Stimulated activated CD4-positive, alpha-beta T cell treated with anti-CD3 and anti-CD28 coated beads, Interleukin-1b, Interleukin-23, amount 100 ng/mL, for 24 hours (primary cell): ENCODE data around the gene VWCE.
"Not testable (repeated sequence)": the region's sequence is repeated elsewhere in the genome, so short reads cannot be mapped to it uniquely, and the experiment has no call there.

Source experiments
- DNase-seq, 4 experiments: peaks; one replicate each; pipeline ENCODE4 v3.0.0-alpha.2; 2020; ENCODE audit warnings: low read depth in 4 of 4, low spot score in 1 of 4

VWCE gene

DNA sequence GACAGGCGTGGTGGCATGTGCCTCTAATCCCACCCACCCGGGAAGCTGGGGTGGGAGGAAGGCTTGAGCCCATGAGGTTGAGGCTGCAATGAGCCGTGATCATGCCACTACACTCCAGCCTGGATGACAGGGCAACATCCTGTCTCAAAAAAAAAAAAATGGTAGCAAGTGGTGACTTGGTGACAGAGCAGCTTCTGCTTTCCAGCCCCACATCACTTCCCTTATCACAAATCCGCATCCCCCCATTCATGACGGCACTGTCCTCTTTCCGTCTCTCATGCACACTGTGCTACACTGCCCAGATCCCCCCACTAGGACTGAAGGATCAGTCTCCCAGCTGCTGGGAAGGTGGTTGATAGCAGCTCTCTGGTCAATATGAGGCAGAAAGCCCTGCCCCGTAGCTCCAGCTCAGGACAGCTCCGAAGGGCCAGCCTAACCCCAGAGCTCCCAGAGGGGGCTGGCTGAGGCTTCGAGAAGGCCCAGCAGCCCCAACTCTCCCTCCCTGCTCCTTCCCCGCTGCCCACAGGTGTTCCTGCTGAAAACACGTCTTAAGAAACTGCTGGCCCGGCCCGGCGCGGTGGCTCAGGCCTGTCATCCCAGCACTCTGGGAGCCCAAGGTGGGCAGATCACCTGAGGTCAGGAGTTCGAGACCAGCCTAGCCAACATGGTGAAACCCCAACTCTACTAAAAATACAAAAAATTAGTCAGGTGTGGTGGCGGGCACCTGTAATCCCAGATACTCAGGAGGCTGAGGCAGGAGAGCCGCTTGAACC lies 38.2 kb downstream of the VWCE start:
- no peak for DNase-seq

DNA sequence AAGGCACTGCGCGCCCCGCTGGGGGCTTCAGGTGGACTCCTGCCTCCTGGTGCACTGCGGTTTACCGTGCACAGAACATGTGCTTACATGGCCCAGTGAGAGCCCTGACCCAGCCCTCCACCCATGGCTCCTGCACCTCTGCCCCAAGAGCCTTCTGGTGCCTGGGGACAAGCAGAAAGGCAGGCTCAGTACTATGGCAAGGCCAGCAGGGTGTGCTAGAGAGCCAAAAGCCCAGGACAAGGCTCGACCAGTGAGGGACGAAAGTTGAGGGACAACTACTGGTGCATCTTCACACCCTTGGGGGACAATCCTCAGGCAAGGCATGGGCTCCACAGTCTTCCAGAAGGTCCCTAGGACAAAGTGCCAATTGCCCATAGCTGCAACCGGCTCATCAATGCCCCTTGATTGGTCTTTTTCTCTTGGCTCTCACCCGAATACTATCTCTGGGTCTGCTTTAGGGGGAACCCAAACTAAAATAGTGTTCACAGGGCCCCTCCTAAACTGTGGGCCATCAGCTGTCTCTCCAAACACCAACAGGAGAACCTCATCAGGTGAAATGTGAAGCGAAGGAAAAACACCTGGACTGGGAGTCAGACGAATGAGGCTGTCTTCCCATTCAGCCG lies 40.6 kb downstream of the VWCE start:
- DNase-seq: peak; percentile 25 to 49 (median 40)

DNA sequence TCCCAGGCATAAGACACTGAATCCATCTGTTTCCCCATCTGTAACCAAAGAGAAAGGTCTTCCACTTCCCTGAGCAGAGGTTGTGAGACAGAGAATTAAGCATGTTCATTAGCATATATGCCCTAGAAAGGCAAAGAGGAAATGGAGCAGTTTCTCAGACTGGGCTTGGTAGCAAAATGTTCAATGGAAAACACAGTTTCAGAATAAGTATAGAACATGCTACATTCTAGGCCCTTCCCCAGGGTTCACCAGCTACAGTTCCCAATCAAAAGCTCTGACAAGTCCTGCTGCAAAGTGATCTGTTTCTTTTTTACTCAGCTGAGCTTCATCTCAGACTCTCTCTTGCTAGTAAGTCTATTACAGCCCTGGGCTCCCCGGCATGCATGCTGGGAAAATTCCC lies 42.8 kb downstream of the VWCE start:
- not testable (repeated sequence) for DNase-seq

DNA sequence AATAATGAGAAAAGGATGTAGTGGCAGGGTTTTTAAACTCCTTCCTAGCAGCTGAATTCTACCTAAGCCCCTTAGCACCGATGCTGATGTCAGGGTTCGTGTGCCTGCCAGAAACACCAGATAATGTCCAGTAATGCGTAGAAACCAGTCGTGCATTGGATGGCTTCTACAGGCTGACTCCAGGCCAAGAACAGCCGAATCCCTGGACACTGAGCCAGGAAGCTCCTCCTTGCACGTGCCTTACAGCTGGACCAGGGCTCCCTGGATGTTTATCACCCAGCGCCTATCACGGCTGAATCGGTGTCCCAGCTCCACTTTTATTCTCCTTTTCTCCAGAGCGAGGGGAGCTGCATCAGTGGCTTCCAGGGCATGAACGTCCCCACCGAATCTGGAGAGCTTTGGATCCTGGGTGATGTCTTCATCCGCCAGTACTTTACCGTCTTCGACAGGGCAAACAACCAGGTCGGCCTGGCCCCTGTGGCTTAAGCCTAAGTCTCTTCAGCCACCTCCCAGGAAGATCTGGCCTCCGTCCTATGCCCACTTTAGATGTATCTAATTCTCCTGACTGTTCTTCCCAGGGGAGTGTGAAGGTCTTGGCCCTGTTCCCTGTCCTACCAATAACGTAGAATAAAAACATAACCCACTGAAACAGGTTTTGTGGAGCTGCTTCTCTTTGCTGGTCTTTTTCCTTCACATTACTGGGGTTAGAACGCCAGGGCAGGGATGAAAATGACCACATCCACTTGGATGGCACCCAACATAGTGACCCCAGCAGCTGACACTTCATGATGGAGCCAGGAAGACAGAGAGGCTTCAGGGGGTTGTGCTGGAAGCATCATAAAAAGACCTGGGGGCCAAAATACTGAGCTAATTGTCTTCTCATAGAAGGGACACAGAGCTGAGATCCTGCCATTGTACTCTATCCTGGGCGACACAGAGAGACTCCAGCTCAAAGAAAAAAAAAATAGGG lies 44.0 kb downstream of the VWCE start:
- DNase-seq: not testable (repeated sequence)

DNA sequence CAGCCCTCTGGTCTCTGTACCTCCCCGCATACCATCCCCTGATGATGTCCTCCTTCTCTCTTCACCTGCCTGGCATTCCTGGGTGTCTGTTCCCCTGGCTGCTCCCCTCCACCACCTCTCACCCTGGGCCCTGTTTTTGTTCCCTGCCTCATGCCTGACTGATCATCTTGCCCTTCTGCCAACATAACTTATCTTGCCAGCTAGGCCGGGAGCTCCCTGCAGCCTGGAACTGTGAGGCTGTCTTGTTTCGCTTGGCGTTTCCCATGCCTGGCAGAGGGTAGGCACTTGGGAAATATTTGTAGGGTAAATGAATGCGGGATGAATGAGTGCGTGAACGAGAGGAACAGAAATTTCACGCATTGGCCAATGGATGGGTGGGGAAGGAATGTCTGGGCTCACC lies 45.9 kb downstream of the VWCE start:
- DNase-seq: not testable (repeated sequence)

DNA sequence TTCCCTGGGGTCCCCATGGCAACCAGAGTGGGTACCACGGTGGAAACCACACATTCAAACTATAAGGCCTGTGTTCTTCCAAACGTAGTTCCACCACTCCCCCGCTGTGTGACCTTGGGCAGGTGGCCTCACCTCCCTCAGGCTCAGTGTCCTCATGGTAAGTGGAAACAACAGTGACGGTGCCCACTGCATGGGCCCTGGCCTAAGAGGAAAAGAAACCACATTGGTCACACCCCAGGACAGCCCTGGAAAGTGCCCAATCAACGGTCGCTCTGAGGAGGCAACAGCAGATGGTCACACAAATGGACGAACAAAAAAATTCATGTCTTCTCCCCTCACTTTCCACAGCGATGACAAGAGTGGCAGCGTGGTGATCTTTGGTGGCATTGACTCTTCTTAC lies 47.0 kb downstream of the VWCE start:
- DNase-seq: not testable (repeated sequence)

DNA sequence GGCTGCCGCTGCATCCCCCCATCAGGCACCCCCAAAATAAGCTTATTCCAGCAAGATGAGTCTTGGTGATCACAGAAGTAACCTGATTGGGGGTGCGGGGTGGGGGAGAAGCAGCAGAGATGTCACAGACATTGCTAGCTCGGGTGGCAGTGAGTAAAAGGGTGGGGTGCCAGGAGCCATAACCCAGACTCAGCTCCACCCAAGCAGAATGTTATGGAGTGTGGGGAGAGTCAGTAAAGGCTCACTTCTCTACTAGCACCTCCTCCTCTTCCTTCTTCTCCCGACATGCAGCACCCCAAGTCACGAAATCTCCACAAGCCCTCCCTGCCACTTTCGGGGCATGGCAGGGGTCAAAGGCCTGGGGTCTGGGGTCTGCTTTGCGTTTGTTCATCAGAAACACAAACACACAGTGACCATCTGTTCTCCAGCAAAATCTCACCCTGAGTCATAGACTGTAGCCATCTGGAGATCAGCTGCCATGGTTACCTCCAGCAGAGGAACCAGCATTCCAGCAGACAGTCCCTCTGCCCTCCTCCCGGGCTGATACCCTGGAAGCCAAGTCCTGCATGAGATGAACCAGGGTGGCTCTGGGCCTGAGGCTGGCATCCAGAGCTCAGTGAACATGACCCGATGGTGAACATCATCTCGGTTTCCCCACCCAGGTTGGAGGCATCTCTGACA lies 49.7 kb downstream of the VWCE start:
- not testable (repeated sequence) for DNase-seq

DNA sequence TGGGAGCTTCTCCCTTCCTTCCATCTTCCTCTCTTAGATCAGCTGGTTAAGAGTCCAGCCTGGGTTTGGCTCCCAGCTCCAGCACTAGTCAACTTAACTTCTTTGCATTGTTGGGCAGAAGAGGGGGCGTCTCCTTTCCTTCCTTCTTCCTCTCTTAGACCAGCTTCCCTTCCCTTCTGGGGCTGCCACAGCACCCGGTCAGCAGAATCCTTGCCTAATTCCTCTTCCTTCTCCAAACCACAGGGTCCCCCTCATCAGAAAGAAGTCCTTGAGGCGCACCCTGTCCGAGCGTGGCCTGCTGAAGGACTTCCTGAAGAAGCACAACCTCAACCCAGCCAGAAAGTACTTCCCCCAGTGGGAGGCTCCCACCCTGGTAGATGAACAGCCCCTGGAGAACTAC lies 53.6 kb downstream of the VWCE start:
- not testable (repeated sequence) for DNase-seq

DNA sequence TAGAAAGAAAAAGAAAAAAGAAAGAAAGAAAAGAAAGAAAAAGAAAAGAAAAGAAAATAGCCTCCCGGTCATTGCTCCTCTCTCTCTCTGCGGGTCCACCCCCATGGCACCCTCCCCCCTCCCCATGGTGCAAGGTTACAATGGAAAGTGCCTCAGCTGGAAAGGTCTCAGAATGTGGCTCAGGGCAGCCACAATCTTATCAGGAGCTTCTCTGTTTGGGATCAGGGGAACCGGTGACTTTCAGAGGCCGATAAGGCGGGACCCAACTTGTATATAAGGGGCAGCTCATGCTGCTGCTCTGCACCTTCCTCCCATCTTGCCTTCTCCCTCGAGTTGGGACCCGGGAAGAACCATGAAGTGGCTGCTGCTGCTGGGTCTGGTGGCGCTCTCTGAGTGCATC lies 54.2 kb downstream of the VWCE start, which contains the start of gene PGA5:
Gene PGA5, plus strand, starts transcription at position 301 of the 400 bp plus-strand sequence. Its CDS starts 52 bp downstream, at position 353.
- DNase-seq: not testable (repeated sequence)

DNA sequence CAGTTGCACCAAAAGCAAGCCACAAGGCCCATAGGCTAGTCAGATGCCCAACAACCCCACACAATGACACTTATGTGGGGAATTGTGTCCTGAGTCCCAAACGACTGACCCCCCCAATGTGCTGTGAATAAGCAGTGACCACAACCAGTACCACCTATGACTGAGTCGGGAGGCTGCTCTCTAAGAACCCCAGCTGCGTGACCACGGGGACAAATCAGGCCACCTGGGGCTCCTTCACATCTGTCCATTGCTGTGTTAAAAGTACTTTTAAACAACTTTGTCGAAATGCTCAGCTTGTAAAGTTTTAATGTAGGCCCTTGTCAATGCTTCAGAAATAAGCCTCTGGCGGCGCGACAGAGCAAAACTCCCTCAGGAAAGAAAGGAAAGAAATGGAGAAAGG lies 54.8 kb downstream of the VWCE start:
- DNase-seq: not testable (repeated sequence)

DNA sequence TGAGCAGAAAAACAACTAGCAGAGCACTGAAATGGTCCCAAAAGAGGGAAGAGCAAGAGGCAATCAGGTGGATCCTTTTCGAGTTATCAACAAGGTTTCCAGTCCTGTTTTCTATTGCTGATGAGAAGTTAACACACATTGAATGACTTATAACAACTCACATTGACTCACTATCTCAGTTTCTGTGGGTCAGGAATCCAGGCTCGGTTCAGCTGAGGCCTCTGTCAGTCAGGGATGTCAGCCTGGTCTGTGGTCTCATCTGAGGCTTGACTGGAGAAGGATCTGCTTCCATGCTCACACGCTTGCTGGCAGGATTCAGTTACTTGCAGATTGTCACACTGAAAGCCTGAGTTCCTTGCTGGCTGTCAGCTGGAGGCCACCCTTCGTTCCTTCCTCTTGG lies 58.0 kb downstream of the VWCE start:
- not testable (repeated sequence) for DNase-seq

DNA sequence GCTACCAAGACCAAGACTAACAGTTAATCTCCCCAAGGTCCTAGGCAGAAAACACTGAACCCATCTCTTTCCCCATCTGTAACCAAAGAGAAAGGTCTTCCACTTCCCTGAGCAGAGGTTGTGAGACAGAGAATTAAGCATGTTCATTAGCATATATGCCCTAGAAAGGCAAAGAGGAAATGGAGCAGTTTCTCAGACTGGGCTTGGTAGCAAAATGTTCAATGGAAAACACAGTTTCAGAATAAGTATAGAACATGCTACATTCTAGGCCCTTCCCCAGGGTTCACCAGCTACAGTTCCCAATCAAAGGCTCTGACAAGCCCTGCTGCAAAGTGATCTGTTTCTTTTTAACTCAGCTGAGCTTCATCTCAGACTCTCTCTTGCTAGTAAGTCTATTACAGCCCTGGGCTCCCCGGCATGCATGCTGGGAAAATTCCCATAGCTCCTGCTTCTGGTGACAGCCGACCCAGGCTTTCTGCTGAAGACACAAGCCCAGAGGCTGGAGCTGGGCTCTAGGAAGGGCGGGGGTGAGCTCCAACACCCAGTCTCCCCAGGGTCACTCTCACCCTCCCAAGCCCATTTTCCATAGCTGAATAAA lies 62.5 kb downstream of the VWCE start:
- not testable (repeated sequence) for DNase-seq

DNA sequence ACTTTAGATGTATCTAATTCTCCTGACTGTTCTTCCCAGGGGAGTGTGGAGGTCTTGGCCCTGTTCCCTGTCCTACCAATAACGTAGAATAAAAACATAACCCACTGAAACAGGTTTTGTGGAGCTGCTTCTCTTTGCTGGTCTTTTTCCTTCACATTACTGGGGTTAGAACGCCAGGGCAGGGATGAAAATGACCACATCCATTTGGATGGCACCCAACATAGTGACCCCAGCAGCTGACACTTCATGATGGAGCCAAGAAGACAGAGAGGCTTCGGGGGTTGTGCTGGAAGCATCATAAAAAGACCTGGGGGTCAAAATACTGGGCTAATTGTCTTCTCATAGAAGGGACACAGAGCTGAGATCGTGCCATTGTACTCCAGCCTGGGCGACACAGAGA lies 63.5 kb downstream of the VWCE start:
- not testable (repeated sequence) for DNase-seq

DNA sequence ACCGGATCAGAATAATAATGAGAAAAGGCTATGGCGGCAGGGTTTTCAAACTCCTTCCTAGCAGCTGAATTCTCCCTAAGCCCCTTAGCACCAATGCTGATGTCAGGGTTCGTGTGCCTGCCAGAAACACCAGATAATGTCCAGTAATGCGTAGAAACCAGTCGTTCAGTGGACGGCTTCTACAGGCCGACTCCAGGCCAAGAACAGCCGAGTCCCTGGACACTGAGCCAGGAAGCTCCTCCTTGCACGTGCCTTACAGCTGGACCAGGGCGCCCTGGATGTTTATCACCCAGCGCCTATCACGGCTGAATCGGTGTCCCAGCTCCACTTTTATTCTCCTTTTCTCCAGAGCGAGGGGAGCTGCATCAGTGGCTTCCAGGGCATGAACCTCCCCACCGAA lies 64.1 kb downstream of the VWCE start:
- not testable (repeated sequence) for DNase-seq

DNA sequence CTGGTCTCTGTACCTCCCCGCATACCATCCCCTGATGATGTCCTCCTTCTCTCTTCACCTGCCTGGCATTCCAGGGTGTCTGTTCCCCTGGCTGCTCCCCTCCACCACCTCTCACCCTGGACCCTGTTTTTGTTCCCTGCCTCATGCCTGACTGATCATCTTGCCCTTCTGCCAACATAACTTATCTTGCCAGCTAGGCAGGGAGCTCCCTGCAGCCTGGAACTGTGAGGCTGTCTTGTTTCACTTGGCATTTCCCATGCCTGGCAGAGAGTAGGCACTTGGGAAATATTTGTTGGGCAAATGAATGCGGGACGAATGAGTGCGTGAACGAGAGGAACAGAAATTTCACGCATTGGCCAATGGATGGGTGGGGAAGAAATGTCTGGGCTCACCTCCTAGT lies 65.7 kb downstream of the VWCE start:
- not testable (repeated sequence) for DNase-seq

DNA sequence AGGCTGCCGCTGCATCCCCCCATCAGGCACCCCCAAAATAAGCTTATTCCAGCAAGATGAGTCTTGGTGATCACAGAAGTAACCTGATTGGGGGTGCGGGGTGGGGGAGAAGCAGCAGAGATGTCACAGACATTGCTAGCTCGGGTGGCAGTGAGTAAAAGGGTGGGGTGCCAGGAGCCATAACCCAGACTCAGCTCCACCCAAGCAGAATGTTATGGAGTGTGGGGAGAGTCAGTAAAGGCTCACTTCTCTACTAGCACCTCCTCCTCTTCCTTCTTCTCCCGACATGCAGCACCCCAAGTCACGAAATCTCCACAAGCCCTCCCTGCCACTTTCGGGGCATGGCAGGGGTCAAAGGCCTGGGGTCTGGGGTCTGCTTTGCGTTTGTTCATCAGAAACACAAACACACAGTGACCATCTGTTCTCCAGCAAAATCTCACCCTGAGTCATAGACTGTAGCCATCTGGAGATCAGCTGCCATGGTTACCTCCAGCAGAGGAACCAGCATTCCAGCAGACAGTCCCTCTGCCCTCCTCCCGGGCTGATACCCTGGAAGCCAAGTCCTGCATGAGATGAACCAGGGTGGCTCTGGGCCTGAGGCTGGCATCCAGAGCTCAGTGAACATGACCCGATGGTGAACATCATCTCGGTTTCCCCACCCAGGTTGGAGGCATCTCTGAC lies 68.5 kb downstream of the VWCE start:
- DNase-seq: not testable (repeated sequence)

DNA sequence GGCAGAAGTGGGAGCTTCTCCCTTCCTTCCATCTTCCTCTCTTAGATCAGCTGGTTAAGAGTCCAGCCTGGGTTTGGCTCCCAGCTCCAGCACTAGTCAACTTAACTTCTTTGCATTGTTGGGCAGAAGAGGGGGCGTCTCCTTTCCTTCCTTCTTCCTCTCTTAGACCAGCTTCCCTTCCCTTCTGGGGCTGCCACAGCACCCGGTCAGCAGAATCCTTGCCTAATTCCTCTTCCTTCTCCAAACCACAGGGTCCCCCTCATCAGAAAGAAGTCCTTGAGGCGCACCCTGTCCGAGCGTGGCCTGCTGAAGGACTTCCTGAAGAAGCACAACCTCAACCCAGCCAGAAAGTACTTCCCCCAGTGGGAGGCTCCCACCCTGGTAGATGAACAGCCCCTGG lies 72.4 kb downstream of the VWCE start:
- not testable (repeated sequence) for DNase-seq

DNA sequence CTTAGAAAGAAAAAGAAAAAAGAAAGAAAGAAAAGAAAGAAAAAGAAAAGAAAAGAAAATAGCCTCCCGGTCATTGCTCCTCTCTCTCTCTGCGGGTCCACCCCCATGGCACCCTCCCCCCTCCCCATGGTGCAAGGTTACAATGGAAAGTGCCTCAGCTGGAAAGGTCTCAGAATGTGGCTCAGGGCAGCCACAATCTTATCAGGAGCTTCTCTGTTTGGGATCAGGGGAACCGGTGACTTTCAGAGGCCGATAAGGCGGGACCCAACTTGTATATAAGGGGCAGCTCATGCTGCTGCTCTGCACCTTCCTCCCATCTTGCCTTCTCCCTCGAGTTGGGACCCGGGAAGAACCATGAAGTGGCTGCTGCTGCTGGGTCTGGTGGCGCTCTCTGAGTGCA lies 73.1 kb downstream of the VWCE start, which contains the start of gene PGA4:
Gene PGA4, plus strand, starts transcription at position 301 of the 400 bp plus-strand sequence. Its CDS starts 54 bp downstream, at position 355.
- not testable (repeated sequence) for DNase-seq

DNA sequence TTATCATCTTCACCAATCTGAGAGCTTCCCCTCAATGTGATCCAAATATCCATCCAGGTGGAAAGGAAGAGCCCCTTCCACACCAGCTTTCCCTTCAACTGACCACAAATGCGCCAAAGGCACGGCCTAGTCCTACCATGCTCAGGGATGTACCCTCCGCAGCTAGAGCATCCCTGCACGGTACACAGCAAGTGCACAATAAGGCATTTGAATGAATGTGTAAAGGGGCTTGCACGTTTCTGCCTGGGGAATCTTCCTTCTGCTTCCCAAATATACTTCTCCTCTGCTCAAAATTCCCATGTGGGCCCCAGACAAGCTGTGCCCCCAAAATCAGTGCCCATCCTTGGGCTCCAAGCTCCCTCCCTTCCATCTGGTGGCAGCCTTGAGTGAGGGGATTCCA lies 76.1 kb downstream of the VWCE start:
- DNase-seq: not testable (repeated sequence)

DNA sequence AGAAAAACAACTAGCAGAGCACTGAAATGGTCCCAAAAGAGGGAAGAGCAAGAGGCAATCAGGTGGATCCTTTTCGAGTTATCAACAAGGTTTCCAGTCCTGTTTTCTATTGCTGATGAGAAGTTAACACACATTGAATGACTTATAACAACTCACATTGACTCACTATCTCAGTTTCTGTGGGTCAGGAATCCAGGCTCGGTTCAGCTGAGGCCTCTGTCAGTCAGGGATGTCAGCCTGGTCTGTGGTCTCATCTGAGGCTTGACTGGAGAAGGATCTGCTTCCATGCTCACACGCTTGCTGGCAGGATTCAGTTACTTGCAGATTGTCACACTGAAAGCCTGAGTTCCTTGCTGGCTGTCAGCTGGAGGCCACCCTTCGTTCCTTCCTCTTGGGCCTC lies 76.8 kb downstream of the VWCE start:
- DNase-seq: not testable (repeated sequence)
